HG03039 (cell line): ENCODE measurements around the gene VAMP3.
"Not testable (repeated sequence)": the region's sequence is repeated elsewhere in the genome, so short reads cannot be mapped to it uniquely, and the experiment has no call there.

Experiments used
- ATAC-seq: cut with Tn5 transposase; IDR thresholded peaks from one replicate; pipeline ENCODE4 v1.9.1; 2021; ENCODE audit warnings: mild to moderate bottlenecking, moderate library complexity; ENCODE audit not compliant: unreplicated experiment

Gene VAMP3

GRCh38 chr1:7767176-7767575, 3.9 kb upstream of the VAMP3 start:
- ATAC-seq = no peak

- no peak for ATAC-seq
Observed at GRCh38 chr1:7768583-7768982, 2.5 kb upstream of the VAMP3 start.

DNA sequence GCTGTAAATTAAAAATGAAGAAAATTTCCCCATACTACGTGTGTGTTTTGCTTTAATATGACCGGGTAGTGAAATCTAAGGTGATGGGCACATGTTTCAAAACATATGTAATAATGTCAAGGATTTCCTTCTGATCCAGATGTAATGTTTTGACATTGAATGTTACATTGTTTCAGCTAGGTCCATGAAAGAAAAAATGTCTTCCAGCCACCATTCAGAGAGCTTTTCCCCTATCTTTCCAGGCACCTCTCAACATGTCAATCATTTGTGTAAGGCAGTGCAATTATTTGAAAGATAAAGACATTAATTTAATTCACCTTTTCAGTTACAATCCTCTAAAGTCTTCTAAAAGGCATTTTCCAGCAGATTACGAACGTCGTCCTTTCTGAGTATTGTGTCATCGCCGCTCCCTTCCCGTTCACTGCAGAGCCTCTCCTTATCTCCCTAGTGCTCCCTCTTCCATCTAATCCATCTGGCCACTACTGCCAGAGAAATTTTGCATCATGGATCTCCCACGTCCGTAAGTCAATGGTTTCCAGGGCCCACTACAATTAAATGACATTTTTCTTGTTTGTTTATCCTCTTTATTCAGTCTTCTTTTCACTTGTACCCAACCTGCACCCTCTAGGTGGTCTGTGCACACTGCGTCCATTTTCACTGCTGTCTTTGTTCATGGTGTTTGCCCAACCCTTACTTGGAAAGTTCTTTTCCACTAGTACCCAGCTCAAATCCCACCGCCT, 1.3 kb upstream of the VAMP3 start:
- ATAC-seq = no peak

- no peak for ATAC-seq
Observed at GRCh38 chr1:7770669-7770996, 463 bp upstream of the VAMP3 start.

- no peak for ATAC-seq
Observed at GRCh38 chr1:7771823-7772299, 765 bp downstream of the VAMP3 start.

DNA sequence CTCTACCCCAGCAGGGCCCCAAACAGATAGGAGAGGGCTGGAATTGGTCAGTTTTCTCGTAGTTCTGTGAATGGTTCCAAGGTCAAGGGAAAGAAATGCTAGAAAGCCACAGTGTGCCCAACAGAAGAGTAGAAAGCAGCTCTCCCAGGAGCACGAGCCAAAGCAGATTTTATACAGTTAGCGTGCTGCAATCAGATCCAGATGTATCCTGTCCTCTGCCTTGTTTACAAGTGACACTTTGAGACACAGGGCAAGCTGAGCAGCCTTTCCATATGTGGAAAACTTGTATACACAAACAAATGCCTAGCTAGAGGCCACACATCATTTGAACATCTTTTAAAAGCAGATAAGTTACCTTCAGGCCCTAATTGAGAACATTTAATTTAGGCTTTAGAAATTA, 6.5 kb downstream of the VAMP3 start:
- no peak for ATAC-seq

- ATAC-seq = no peak
Observed at GRCh38 chr1:7778133-7778628, 7.1 kb downstream of the VAMP3 start.

- ATAC-seq = no peak
Observed at GRCh38 chr1:7780976-7781375, 9.9 kb downstream of the VAMP3 start.

GRCh38 chr1:7781501-7781900, 10.4 kb downstream of the VAMP3 start:
- no peak for ATAC-seq

GRCh38 chr1:7781923-7782495, 10.9 kb downstream of the VAMP3 start:
- ATAC-seq = no peak

- ATAC-seq = no peak
Observed at GRCh38 chr1:7783178-7783711, 12.1 kb downstream of the VAMP3 start.

GRCh38 chr1:7783826-7784491, 12.9 kb downstream of the VAMP3 start, which contains the start of gene PER3:
TSS of gene PER3 (plus strand) at chr1:7784291. CDS start at chr1:7784878, 587 bp downstream.
- peak; percentile 87 for ATAC-seq

DNA sequence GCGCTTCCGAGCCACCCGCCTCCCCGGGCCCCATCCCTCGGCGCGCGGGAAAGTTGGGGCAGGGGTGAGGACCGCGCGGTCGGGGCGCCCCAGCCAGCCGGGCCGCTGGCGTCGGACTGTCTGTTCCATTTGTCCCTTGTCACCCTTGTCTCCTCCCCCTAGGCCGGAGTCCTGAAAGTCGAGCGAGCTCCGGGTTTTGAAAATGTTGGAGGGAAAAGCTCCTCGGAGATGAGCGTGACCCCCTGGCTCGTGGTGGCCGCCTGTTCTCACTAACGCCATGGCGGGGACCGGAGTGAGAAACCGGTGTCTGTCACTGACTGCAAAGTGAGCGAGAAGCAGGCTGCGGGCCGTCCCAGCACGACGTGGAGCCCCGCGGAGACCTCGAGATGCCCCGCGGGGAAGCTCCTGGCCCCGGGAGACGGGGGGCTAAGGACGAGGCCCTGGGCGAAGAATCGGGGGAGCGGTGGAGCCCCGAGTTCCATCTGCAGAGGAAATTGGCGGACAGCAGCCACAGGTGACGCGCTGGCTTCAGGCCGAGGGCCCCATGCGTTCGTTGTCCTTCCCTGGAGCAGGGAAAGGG, 13.5 kb downstream of the VAMP3 start:
- ATAC-seq = peak; percentile 3

- ATAC-seq = no peak
Observed at GRCh38 chr1:7785108-7785507, 14.0 kb downstream of the VAMP3 start.

GRCh38 chr1:7786795-7787194, 15.7 kb downstream of the VAMP3 start:
- no peak for ATAC-seq

DNA sequence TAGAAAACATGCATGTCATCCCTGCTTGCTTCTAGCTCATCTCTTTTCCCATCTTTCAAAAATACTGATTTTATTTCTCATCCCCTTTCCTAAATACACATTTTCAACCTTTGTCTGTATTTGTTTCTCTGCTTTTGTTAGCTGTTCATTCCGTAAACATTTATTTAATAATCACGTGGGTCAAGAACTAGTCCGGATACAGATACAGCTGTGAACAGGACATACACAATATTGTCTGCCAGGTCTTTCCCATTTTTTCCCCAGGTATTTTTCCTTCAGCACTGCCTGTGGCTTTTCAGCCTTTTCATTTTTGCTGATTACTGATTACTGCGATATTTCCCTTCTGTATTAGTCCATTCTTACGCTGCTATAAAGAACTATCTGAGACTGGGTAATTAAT, 18.7 kb downstream of the VAMP3 start:
- ATAC-seq = no peak

GRCh38 chr1:7791027-7791426, 19.9 kb downstream of the VAMP3 start:
- not testable (repeated sequence) for ATAC-seq

- no peak for ATAC-seq
Observed at GRCh38 chr1:7795406-7795805, 24.3 kb downstream of the VAMP3 start.

GRCh38 chr1:7805460-7805859, 34.4 kb downstream of the VAMP3 start:
- ATAC-seq = no peak

DNA sequence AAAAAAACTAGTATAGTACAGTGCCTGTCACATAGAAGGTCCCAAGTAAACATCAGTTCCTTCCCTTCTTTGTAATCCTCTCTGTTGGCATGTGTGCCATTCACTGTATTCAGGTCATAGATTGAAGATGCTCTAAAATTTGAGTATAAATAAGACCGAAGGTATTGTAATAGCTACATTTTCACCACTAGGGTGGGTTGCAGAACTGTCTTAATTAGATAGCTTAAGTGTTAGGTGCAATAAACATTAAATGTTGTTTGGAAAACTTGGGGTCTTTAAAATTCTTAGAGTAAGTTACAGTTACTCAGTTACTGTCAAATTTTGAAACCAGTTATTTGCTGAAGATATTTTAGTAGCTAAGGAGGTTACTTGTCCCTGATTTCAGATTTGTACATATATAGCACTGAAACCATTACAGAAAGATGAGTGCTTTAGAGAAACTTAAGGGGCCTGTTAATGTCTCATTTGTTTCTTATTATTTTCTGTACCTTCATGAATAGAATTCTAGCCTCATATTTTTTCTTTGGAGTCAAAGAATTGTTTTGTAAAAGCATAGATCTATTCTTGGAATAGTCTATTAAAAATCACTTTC, 37.3 kb downstream of the VAMP3 start:
- ATAC-seq = no peak

DNA sequence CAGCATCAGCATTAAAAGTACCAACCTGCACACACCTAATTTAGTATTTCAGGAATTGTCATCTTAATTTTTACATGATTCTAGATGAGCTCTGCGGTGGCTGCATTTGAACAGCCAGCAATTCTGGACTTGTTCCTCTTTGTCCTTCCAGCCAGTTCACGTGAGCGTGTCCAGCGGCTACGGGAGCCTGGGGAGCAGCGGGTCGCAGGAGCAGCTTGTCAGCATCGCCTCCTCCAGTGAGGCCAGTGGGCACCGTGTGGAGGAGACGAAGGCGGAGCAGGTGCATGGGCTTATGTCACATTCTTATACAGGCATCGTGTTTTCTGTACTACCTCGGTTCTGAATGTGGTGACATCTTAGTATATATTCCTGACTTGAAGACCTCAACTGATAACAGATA, 38.6 kb downstream of the VAMP3 start:
- ATAC-seq = no peak
